Right lobe of liver (tissue), 6 donors: ENCODE results near the gene P2RY11. TPM values are rescaled to one million over a fixed set of nuclear protein-coding genes. Genes with fewer than 3 reads are reported as not detected.

ENCODE experiments used
- ATAC-seq, 4 donors: fragments of 200-7000 bp; cut with Tn5 transposase; one replicate each; pipeline ENCODE4 v1.9.1; 2020; ENCODE audit warnings: mild to moderate bottlenecking in 4 of 4, moderate library complexity in 4 of 4
- DNase-seq, 3 donors: peaks; one replicate each; pipeline ENCODE4 v3.0.0-alpha.2; 2020
- H3K27ac ChIP-seq, 3 donors: fragments of 200-600 bp; one replicate each; pipeline ENCODE4 v1.8.0; 2022
- H3K27me3 ChIP-seq, 2 donors: fragments of 200-600 bp; one replicate each; pipeline ENCODE4 v1.8.0; 2022
- H3K36me3 ChIP-seq, 4 donors: fragments of 200-600 bp; sonication (generic) in 1 of 4; one replicate each; pipeline versions ENCODE4 v1.5.1 to v1.8.0; 2017 to 2022; ENCODE audit warnings: control low read depth in 1 of 4
- H3K4me1 ChIP-seq, 4 donors: fragments of 200-600 bp; sonication (generic) in 1 of 4; one replicate each; pipeline versions ENCODE4 v1.5.1 to v1.8.0; 2017 to 2022; ENCODE audit warnings: control low read depth in 1 of 4
- H3K4me3 ChIP-seq, 3 donors: fragments of 200-600 bp; one replicate each; pipeline ENCODE4 v1.8.0; 2022
- H3K9me3 ChIP-seq, 4 donors: fragments of 200-600 bp; sonication (generic) in 1 of 4; one replicate each; pipeline versions ENCODE4 v1.5.1 to v1.8.0; 2017 to 2022; ENCODE audit warnings: control low read depth in 1 of 4
- POLR2A ChIP-seq: fragments of 450-650 bp; IDR thresholded peaks from one replicate; pipeline ENCODE4 v1.6.1; 2017; ENCODE audit warnings: antibody characterized with exemption, mild to moderate bottlenecking
- WGBS: methylation state at CpG from one replicate; pipeline ENCODE4 v1.1.6; 2018; ENCODE audit warnings: low coverage, low lambda C conversion rate; ENCODE audit not compliant: insufficient coverage; ENCODE audit errors: missing lambda C conversion rate; 5-methylcytosine and 5-hydroxymethylcytosine counted together
- intact Hi-C, 2 donors: fragments of 100-400 bp; cut with DNase I; formaldehyde crosslinking; loops; one replicate each; pipeline versions ENCODE4 v1.11.2 to v1.14.1; 2022
- total RNA-seq, 6 experiments: library from RNA; depleted of rRNA in 2 of 6; stranded (reverse); fragments of >200 nt in 2 of 6; fragmentation: NEBNext Ultra II Directional in 3 of 6; extraction: Animal tissue kit (Norgen Biotek cat#: 25700) in 3 of 6; gene quantifications; one replicate each; pipeline versions ENCODE4 v1.1.0 to v1.2.4, GENCODE V29; 2016 to 2023
- TF ChIP-seq, protein P1 (sequence below), 4 donors: fragments of 200-600 bp in 3 of 4; fragments of 450-650 bp in 1 of 4; IDR thresholded peaks; one replicate each; pipeline versions ENCODE4 v1.5.1 to v1.8.0; 2016 to 2022; ENCODE audit warnings: antibody characterized with exemption in 4 of 4, mild to moderate bottlenecking in 2 of 4
- donor health status: DM: no; HTN: yes; CAD: no.
- donor health status: DM: no; HTN: no; CAD: no.
- donor health status: DM: no; HTN: no; CAD: no.
- donor health status: DM: no; HTN: yes; CAD: no.
- donor health status: DM: no; HTN: yes; CAD: no.

P2RY11 gene
- total RNA-seq, 6 experiments from 2014 or later: 2.9 to 6.8 (median 5.0) TPM

DNA sequence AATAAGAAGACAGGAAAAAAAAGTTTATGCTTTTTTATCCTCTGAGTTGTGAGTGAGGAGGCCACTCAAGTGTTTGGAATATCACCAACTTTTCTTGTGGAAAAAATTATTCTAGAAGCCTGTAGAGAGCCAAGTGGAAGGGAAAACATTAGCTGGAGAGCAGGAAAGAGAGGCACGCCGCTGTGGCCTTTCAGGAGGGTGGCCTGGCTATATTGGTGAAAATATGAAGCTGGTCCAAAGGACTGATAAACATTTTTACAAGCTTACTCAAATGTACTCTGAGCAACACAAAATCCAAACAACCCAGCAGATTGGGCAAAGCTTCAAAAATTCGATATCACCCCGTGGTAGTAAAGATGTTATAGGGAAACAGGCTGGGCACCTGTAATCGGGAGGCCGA lies 10.6 kb downstream of the P2RY11 start:
- intact Hi-C loops: no loop called here
- H3K9me3 ChIP-seq: no peaks in the 10 kb centered on the region
- H3K4me1 ChIP-seq: peaks cover 0 to 5% (median 0%) of the 10 kb centered on the region in 4 donors
- ATAC-seq (no peak), DNase-seq (no peak)
- H3K4me3 ChIP-seq: no peak overlapping the region
- no peak overlapping the region for H3K27ac ChIP-seq
- peaks cover 0 to 15% (median 3%) of the 10 kb centered on the region in 4 donors for H3K36me3 ChIP-seq
- 76% methylated on average over 4 of the region's 6 CpGs for WGBS
- H3K27me3 ChIP-seq: no peaks in the 10 kb centered on the region
- TF ChIP-seq, protein P1, sequence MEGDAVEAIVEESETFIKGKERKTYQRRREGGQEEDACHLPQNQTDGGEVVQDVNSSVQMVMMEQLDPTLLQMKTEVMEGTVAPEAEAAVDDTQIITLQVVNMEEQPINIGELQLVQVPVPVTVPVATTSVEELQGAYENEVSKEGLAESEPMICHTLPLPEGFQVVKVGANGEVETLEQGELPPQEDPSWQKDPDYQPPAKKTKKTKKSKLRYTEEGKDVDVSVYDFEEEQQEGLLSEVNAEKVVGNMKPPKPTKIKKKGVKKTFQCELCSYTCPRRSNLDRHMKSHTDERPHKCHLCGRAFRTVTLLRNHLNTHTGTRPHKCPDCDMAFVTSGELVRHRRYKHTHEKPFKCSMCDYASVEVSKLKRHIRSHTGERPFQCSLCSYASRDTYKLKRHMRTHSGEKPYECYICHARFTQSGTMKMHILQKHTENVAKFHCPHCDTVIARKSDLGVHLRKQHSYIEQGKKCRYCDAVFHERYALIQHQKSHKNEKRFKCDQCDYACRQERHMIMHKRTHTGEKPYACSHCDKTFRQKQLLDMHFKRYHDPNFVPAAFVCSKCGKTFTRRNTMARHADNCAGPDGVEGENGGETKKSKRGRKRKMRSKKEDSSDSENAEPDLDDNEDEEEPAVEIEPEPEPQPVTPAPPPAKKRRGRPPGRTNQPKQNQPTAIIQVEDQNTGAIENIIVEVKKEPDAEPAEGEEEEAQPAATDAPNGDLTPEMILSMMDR (IDR thresholded peaks at IDR 0.05): no peak
- TF ChIP-seq POLR2A: no peak

DNA sequence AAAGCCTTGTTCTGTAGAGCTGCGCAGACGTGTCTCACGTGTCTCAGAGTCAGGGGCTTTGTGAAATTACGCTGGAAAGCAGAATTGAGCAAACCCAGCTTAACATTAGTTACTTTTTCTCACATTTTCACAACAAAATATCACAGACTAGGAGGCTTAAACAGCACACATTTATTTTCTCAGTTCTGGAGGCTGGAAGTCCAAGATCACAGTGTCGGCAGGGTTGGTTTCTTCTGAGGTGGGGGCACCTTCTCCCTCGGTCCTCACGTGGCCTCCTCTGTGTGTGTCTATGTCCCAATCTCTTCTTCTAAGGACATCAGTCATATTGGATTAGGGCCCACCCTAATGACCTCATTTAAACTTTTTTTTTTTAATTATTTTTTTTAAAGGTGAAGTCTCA lies 12.9 kb downstream of the P2RY11 start:
- Histone ChIP-seq H3K4me3 (no peak overlapping the region), H3K36me3 (no peaks in the 10 kb centered on the region), H3K27ac (no peak overlapping the region), H3K9me3 (no peaks in the 10 kb centered on the region), H3K27me3 (no peaks in the 10 kb centered on the region), H3K4me1 (no peaks in the 10 kb centered on the region)
- intact Hi-C loops: no loop called here
- DNase-seq (no peak), ATAC-seq (no peak)
- WGBS: 90% methylated on average over 6 of the region's 7 CpGs
- TF ChIP-seq, protein P1 (IDR thresholded peaks at IDR 0.05): no peak
- no peak for TF ChIP-seq POLR2A

DNA sequence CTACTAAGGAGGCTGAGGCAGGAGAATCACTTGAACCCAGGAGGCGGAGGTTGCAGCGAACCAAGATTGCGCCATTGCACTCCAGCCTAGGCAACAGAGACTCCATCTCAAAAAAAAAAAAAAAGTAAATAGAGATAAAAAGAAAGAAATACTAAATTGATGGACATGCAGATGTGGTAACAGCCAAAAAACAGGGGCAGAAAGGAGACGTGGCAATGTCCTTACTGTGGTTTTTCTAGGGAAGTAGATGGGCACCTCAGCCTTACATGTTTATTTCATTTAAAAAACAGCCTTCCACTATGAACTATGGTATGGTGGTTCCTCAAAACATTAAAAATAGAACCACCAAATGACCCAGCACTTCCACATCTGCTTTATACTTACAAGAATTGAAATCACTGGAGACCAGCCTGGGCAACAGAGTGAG lies 14.7 kb downstream of the P2RY11 start:
- Histone ChIP-seq H3K27me3 (no peaks in the 10 kb centered on the region), H3K27ac (no peak overlapping the region), H3K4me3 (no peak overlapping the region), H3K9me3 (no peaks in the 10 kb centered on the region), H3K36me3 (no peaks in the 10 kb centered on the region), H3K4me1 (no peaks in the 10 kb centered on the region)
- DNase-seq (no peak), ATAC-seq (peak in 3 of 4 donors; percentile 44 to 62 (median 60))
- intact Hi-C loops: no loop called here
- 73% methylated on average over 4 of the region's 4 CpGs for WGBS
- TF ChIP-seq POLR2A: no peak
- TF ChIP-seq, protein P1 (IDR thresholded peaks at IDR 0.05): no peak

GRCh38 chr19:10132905-10133304 lies 21.4 kb downstream of the P2RY11 start:
- no peaks in the 10 kb centered on the region for H3K4me1 ChIP-seq
- 92% methylated on average over 6 of the region's 7 CpGs for WGBS
- H3K27me3 ChIP-seq: no peaks in the 10 kb centered on the region
- intact Hi-C loops: no loop called here
- ATAC-seq (no peak), DNase-seq (no peak)
- H3K27ac ChIP-seq: no peak overlapping the region
- no peak overlapping the region for H3K4me3 ChIP-seq
- peaks cover 0 to 33% (median 7%) of the 10 kb centered on the region in 4 donors for H3K36me3 ChIP-seq
- TF ChIP-seq POLR2A: no peak
- TF ChIP-seq, protein P1 (IDR thresholded peaks at IDR 0.05): no peak
- H3K9me3 ChIP-seq: no peaks in the 10 kb centered on the region

DNA sequence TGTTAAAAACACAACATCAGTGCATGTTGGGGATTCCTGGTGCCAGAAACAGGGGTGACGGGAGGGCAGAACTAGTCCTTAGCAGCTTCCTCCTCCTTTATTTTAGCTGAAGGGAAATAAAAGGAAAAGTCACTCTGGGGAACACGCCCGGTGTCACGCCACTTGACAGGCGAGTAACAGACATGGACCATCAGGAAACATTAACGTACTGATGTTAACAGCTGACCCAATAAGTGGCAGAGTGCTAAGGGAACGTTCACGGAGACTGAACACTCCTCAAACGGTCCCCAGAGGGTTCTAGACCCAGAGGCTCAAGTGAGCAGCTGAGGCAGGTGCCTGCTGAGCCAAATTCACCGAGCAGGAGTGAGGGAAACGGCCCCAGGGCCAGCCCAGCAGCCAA lies 22.1 kb downstream of the P2RY11 start:
- DNase-seq (no peak), ATAC-seq (no peak)
- H3K4me3 ChIP-seq: no peak overlapping the region
- no peaks in the 10 kb centered on the region for H3K4me1 ChIP-seq
- no peak for TF ChIP-seq POLR2A
- TF ChIP-seq, protein P1 (IDR thresholded peaks at IDR 0.05): no peak
- no peak overlapping the region for H3K27ac ChIP-seq
- no peaks in the 10 kb centered on the region for H3K27me3 ChIP-seq
- WGBS: 74% methylated on average over 4 of the region's 11 CpGs
- peaks cover 0 to 40% (median 7%) of the 10 kb centered on the region in 4 donors for H3K36me3 ChIP-seq
- intact Hi-C loops: no loop called here
- H3K9me3 ChIP-seq: no peaks in the 10 kb centered on the region
